ENCODE measurements around the gene SPEF2.

SPEF2 gene

DNA sequence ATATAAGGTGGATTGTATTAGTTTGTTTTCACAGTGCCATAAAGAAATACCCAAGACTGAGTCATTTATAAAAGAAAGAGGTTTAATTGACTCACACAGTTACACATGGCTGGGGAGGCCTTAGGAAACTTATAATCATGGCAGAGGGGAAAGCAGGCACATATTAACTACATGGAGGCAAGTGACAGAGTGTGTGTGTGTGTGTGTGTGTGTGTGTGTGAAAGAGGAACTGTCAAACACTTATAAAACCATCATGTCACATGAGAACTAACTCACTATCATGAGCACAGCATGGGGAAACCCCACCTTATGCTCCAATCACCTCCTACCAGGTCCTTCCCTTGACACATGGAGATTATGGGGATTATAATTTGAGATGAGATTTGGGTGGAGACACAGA, 118.6 kb downstream of the SPEF2 start:
- no peak for DNase-seq (ENCODE audit: low read depth)

DNA sequence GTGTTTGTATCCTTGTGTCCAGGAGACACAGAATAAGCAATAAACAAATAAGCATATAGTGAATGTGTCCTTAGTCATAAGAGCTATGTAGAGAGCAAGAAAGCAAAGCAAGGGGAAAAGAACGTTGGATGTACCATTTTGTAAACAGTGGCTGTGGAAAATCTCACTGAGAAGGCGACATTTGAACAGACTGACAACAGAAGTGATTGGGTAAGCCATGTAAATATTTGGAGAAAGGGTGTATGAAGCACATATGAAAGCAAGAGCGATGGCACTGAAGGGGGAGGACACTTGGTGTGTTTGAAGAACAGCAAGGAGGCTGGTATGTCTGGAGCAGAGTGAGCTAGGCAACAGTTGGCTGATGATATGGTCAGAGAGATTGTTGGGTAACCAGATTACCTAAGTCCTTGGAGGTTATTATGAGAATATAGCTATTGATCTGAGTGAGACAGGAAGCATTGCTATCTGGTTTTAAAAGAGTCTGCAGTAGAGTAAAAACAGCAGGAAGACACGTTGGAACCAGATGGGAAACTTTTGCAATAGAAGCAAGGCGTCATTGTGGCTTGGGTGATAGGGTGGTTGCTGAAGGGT, 123.6 kb downstream of the SPEF2 start:
- no peak for DNase-seq (ENCODE audit: low read depth)

DNA sequence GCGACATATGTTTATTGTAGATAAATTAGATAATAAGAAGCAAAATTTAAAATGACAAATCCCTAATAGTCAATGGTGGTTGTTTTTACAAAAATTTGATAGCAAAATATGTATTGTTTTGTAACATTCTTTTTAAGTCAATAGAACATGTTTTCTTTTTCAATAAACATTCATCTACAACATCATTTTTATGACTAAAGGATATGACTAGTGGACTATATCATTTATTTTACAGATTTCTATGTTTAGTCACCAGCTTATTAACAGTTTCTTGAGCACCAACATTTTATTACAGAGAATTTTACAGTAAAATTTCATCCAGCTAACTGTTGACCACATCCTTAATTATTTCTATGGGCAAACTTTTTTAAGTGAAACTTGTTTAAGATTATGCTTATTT, 124.3 kb downstream of the SPEF2 start:
- no peak for DNase-seq (ENCODE audit: low read depth)

DNA sequence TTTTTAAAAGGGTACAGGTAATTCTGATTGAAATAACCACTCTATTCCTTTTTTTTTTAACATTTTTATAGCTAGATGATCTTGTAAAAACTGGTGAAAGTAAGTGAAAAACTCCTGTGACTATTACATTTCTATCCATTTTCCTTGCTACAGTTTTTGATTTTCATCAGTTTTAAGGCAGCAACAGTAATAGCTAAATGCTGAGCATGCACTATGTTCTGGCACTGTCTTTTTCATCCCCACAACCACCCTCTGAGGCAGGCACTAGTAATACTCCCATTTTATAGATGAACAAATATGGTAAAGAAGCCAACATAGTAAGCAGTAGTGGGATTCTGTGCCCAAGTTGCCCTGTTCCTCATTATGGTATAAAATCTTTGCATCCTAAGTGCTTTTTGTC, 126.0 kb downstream of the SPEF2 start:
- no peak for DNase-seq (ENCODE audit: low read depth)

DNA sequence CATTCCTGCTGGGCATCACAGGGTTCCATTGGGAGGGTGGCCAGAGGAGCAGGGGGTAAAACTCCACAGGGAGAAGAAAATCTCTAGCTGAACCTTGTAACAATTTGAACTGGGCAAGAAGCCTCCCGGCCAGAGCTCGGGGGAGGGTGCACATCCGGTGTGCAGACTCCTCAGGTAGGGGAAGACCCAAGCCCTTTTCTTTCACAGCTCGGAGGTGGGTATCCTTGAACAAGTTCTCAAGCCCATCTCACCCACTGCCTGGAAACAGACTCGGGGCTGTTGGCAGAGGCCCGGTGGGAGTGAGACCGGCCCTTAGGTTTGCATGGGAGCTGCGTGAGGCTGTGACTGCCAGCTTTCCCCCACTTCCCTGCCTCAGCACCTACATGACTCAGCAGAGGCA, 127.5 kb downstream of the SPEF2 start:
- DNase-seq (ENCODE audit: low read depth), result no peak

DNA sequence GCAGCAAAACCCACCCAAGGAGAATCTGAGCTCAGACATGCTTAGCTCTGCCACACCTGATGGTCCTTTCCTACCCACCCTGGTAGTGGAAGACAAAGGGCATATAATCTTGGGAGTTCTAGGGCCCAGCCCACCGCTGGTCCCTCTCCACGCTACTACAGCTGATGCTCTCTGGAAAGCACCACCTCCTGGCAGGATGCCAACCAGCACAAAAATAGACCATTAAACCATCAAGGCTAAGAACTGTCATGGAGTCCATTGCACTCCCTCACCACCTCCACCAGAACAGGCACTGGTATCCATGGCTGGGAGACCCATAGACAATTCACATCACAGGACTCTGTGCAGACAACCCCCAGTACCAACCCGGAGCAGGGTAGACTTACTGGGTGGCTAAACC, 128.0 kb downstream of the SPEF2 start:
- no peak for DNase-seq (ENCODE audit: low read depth)

DNA sequence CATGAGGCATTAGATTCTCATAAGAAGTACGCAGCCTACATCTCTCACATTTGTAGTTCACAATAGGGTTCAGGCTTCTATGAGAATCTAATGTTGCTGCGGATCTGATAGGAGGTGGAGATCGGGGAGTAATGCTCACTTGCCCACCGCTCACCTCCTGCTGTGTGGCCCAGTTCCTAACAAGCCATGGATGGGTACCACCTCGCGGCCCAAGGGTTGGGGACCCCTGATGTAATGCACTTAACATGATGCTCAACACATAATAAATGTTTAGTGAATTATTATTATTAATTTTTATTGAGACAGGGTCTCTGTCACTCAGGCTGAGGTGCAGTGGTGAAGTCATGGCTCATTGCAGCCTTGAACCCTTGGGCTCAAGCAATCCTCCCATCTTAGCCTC, 134.3 kb downstream of the SPEF2 start:
- no peak for DNase-seq (ENCODE audit: low read depth)

DNA sequence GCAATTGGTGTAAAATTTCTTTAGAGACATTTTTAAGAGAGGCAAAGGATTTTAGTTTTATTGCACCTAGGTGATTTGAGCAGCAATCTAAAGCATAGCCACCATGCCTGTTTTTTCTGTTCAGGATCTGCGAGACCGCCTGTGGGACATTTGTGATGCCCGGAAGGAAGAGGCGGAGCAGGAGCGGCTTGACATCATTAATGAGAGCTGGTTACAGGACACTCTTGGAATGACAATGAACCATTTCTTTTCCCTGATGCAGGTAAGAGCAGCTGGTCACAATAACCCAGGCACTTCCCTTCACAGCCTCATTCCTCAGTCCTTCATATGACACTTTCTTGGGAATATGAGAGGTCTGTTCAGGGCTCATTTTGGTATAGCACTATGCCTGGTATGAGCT, 135.8 kb downstream of the SPEF2 start:
- DNase-seq (ENCODE audit: low read depth), result no peak

DNA sequence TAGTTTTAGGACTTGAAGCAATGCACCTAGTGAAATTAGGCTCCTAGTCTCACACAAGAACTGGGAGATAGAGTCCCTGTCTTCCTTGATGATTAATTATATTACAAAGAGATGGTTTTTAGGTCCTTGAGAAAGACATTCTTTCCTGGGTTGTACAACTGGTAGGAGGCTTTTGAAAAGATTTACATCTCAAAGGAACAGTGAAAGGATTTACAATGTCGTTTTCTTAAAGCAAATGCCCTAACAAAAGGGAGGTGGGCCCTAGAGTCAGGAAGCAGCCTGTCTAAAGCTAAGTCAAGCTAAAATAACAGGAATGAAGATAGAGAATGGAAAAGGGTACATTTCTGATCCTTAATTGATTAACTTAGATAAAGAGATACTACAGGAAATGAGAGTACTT, 136.8 kb downstream of the SPEF2 start:
- no peak for DNase-seq (ENCODE audit: low read depth)

DNA sequence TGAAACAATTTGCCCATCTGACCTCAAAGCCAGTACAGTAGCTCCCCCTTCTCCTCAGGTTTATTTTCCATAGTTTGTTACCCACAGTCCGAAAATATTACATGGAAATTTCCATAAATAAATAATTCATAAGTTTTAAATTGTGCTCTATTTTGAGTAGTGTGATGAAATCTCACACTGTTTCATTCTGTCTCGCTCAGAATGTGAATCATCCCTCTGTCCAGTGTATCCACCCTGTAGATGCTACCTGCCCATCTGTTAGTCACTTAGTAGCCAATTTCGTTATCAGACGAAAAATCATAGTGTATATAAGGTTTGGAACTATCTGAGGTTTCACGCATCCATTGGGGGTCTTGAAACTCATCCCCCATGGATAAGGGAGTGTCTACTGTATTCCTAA, 138.3 kb downstream of the SPEF2 start:
- DNase-seq (ENCODE audit: low read depth), result no peak

DNA sequence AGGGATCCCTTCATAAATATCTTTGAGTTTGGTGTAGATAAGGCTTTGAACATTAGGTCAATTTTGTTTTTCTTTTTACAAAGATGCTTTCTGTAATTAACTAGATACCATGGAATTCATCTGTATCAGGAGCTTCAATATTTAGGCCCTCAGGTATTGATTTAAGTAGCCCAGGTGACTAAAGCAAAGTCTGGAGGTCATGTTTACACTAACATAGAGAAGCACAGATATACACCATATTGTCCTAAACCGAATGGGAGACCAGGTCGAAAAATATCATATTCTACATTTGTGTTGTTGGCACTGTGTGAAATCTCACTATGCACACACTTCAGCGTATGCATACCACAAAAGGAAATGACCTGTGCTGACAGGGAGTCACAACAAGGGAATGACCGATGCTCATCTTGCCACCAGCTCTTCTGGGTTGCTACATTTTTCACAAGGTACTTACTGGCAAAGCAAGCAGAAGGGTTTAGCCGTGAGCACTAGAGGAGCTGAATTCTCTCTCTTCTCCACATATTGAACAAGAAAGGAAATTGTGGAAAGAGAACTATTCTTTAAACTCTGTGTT, 140.6 kb downstream of the SPEF2 start:
- no peak for DNase-seq (ENCODE audit: low read depth)

DNA sequence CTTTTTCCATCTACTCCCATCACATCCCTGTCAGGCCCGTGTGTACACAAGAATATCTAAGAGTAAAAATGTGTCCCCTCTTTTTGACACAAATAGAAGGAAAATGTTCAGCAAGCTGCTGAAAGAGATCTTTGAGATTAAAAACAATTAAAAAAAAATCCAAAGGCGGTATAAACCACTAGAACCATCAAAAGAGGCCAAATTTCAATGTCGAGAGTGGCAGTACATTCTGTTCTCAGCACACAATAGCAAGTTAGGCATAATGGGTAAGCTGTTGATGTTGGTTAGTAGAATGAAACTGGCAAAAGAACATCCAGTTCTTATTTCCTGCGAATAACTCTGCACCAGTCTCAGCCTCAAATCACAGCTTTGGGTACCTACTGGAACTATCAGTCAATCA, 143.9 kb downstream of the SPEF2 start:
- DNase-seq (ENCODE audit: low read depth), result no peak

DNA sequence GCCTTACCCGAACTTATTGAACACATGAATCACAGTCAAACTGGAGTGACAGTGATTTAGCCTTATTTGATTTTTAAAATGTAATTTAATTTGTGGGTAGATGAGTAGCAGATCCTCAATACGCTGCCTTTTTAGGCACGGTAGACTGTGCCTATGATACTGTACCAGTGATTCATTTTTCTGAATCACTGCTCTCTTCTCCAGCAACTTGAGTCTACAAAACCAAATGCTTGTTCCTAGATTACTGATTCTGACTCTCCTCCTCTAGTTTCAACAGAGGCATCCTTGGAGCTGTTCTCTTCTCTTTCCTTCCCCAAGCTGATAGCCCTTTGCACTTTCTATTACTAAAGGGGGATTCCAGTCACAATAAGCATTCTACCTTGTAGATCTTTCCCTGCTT, 144.7 kb downstream of the SPEF2 start:
- no peak for DNase-seq (ENCODE audit: low read depth)

DNA sequence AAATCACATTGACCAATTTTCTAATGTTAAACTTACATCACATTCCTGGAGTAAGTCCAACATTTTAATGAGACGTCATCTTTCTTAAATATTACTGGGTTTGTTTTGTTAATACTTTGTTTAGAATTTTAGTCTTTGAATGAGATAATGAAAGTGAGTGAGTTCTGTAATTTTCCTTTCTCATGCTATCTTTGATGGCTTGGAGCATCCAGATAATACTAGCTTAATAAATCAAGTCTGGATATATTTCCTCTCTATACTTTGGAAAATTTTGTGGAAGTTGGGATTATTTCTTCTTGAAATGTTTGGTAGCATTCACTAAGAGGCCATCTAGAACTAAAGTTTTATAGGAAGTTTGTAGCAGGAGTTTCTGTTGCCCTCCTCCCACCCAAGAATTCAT, 148.3 kb downstream of the SPEF2 start:
- peak; percentile 35 for DNase-seq (ENCODE audit: low read depth)

DNA sequence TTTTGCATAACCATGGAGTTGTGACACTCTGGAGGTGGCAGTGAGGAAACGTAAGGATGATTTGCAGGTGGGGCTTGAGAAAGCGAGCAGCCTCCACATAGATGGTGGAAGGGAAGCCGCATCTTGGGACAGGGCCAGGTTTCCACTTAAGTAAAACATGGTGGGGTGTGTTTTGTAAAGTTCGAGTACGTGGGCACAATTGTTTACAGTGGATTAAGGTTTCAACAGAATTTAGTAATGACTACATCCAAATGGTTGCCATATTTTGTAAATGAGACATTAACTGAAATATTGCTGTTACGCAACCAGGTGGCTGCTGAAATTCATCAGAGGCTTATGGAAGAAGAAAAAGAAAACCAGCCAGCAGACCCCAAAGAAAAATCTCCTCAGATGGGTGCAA, 153.6 kb downstream of the SPEF2 start:
- peak; percentile 98 for DNase-seq (ENCODE audit: low read depth)

DNA sequence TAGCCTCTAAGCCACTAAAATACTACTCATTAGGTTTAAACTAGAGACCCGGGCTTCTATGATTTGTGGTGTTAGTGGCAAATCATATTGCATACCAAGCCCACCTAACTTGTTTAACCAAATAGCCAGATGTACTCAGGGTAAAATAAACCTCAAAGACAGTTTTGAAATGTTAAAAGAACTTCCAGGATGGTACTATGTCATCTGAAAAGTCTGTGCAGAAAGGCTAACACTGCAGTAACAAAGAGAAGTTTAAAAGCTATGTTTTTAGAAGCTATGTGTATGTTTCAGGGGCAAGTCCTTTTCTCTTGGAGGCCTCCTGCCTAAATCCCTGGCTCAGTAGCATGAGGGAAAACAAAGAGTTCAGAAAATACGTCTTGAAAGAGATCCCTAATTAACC, 154.2 kb downstream of the SPEF2 start:
- no peak for DNase-seq (ENCODE audit: low read depth)

DNA sequence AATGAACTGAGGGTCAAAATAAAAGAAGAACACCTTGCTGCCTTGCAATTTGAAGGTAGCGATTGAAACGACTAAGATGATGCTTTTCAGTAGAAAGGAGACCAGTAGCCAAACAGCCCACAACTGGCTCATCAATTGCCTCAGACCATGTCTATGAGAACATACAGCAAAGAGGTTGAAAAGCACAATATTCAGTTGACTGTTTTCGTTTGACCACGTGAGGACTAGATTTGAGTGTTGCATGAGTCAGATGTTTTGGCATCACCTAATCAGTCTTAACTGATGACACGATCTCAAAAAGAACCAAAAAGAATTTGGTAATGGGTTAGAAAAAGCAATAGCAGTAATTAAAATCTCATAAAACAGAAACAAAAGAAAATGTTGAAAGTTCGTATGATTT, 156.3 kb downstream of the SPEF2 start:
- DNase-seq (ENCODE audit: low read depth), result peak; percentile 69

DNA sequence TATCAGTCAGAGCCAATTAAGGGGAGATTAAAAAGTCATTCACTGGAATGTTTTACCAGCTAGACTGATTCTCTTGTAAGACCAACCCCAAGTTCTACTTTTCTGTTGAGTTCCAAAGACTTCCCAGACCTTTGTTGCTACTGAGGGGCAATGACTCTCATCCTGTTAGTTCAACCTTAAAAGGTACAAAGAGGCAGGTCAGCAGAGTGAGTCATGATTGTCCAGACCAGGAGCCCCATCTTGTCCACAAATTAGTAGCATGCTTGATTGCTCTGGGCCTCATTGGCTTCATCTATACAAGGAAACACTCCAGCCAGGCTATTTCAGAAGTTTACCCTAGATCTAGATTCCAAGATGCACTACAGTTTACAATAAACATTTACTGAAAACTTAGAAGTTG, 159.1 kb downstream of the SPEF2 start:
- no peak for DNase-seq (ENCODE audit: low read depth)

DNA sequence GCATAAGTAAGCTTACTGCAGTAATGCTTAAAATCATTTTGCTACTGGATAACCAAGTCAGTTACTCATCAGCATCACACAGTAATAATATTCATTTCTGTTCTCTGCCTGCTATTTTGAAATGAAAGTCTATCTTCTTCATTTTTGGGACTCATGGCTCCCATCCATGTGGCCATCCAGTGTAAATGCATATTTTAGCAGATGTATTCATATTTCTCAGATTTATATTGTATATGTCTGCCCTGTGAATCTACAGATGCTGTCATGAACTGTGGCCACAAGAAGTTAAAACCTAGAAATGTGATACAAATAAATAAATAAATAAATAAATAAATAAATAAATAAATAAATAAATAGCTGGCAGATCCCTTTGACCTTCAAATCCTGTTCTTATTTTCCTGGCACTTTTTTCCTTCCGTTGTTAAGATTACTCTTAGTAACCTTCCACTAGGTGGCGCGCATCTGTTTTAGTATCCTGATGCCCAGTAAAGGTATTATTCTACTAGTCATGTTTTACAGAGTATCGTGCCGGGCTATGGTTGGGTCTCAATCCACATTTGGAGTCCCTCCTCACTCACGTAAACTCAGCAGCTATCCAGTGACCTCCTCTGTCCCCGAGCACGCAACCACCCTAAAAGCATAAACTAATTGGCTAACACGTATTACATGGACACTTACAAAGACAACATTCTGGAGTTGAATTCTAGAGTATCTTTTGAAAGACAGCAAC, 159.9 kb downstream of the SPEF2 start:
- DNase-seq (ENCODE audit: low read depth), result peak; percentile 85

DNA sequence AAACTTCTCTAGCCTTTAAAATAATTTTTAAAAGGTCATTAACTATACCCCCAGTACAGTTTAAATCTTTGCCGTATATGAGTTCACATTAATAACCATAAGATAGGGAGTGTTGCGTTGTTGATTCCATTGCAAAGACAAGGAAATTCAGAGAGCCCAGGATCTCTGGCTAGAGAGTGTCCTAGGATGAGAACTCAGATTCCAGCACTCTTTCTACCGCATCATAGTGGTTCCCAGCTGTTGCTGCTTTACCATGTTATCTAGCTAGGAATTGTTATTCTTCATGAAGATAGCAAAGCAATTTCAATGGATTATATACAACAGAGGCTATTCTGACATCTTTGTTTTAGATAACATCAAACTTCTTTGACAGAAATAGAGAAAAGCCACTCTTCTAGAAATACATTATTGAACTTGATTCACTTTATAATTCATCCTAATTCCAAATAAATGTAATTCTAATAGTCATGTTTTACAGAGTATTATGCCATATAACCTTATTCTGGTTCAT, 160.7 kb downstream of the SPEF2 start:
- no peak for DNase-seq (ENCODE audit: low read depth)

DNA sequence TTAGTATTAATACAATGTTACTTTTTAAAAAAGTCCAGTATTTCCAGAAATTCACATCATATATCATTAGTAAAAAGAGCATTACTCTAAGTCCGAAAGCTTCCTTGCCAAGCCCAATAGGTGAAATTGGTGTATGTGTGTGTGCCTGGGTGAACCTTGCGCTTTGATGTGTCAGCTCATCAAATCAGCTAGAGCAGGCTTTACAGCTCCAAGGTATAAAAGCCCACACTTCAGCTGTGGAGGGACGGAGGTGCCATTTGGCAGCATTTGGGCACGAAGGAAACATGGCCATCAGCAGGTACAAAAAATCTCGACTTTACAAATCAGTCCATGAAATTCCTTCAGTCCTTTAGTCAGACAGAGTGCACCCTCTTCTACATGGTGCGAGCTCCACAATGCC, 162.6 kb downstream of the SPEF2 start:
- DNase-seq (ENCODE audit: low read depth), result no peak

DNA sequence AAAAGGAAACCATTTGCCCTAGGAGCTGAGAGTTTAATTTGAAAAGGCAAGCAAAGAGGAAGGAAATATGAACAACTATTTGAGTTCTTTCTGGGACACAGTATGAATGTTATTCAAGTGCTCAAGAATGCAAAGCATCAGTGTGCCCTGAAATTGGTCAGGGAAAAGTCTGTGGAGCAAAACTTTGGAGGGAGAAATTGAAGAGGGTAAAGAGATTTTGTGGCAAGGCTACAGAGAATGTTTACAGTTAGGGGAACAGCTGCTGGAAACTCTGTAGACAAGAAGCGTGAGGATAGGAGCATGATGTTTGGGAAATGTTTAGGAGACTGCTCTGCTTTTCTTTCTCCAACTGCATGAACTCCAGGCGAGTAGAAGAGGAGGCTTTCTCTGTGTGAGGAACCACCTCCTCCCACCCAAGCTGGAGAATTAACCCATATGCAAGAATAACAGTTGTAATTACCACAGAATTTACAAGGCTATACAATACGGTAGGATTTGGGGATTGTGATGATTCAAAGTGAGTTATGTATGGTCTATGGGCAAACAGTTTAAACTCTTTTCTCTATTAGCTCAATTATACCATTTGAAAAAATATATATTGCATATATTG, 163.6 kb downstream of the SPEF2 start:
- no peak for DNase-seq (ENCODE audit: low read depth)

DNA sequence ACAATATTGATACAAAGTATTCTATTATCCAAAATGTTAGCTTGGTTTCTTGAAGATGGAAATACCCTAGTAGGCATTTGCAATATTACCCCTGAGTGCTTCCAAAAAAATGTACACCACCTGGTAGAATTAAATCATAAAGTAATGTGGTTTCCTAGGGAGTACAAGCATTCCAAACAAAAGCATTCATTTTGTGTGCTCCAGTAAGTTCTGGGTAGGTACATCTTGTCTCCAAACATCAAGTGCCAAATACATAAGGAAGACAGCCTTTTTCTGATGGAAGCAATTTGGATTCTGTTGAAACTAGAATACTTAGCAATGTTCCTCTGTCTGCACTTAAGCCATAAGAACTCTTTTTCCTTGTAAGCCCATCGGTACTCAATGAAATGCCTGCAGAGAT, 165.9 kb downstream of the SPEF2 start:
- no peak for DNase-seq (ENCODE audit: low read depth)
